UCSD-AML1 (cell line): ENCODE data around the gene AHCTF1.
A peak's percentile ranks its signal among the peaks of the same experiment; 100 is the strongest.

ENCODE experiments used
- DNase-seq: peaks from one replicate; lab custom pipeline; 2025; ENCODE audit not compliant: unreplicated experiment; lab: John Stamatoyannopoulos, UW

Gene AHCTF1

DNA sequence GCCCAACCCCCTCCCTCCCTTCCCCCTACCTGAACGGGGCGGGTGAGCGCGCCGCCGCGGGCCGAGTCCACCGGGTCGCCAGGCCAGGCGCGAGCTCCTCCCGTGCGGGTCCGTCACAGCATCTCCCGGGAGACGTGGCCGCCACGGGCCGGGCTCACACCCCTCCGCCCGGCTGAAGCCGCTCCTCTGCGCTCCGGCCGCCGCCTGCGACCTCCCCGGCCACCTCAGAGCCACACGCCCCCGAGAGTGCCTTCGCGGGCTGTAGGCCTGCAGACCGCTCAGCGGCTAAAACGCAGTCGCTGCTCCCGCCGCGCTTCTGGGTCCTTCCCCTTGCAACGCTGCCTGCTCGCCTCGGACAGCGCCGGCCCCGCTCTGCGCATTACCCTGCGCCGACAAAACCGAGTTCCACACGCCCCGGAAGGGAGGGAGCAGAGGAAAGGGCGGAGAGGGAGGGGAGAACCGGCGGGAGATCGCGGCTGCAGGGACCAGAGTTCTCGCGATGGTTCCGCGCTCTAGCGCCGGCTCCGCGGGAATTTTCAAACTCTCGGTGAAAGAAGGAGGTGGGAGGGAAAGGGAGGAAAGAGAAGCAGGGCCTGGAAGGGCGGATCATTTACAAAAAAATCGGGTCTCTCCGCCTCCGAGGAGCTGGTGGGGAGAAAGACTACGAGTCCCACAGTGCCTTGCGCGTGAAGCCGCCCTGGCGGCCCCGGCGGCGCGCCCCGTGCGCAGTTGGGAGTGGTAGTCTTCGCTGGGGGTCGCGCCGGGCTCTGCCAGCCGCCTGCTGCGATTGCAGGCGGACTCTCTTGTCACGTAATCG lies at the start of gene AHCTF1:
Gene AHCTF1 (minus strand): TSS at position 400 of the 817 bp plus-strand sequence. CDS start 13,578 bp downstream, outside the sequence.
- DNase-seq, result peak; percentile 97

GRCh38 chr1:246978785-246979184 lies 47.0 kb upstream of the AHCTF1 start:
- no peak for DNase-seq

GRCh38 chr1:246978281-246978680 lies 46.5 kb upstream of the AHCTF1 start:
- DNase-seq, result no peak

- DNase-seq, result no peak
Measured at GRCh38 chr1:246971969-246972368, 40.2 kb upstream of the AHCTF1 start.

GRCh38 chr1:246971090-246971721 lies 39.5 kb upstream of the AHCTF1 start:
- peak; percentile 75 for DNase-seq

DNA sequence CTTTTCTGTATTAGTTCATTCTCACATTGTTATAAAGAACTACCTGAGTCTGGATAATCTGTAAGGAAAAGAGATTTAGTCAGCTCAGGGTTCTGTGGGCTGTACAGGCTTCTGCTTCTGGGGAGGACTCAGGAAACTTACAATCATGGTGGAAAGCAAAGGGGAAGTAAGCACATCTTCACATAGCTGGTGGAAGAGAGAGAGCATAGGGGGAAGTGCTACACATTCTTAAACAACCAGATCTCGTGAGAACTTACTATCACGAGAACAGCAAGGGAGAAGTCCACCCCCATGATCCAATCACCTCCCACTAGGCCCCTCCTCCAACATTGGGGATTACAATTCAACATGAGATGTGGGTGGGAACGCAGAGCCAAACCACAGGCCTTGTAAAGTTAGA lies 37.9 kb upstream of the AHCTF1 start:
- DNase-seq, result no peak

GRCh38 chr1:246966502-246966901 lies 34.8 kb upstream of the AHCTF1 start:
- DNase-seq, result no peak

DNA sequence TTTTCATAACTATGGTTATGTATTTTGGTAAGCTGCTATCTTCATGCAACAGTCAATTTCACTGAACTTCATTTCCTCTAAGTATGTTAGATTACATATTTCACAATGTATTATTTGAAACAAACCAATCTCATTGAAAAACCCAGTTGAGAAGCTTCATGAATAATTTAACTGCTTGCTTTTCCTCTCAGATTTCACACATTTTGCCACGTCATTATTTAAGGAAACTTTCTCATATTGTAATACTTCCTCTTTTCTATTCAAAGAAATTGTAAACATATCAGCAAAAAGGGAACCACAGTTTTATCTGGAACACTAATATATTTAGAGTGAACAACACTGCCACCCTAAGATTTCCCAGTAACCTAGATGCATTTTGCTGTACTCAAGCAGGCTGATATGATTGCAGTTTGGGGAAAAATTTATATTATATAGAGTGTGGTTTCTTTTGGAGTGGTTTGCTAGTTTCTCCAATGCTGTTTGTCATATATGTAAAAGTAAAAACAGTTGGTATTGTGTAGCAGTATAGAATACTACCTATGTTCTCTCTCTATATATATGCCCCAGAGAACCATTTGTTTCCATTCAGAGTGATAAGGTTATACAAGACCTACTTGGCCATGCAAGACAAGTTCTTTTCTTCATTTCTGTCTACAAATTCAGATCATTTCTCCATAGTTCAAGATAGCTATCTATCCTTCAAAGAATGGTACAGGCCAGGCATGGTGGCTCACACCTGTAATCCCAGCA lies 28.4 kb upstream of the AHCTF1 start:
- no peak for DNase-seq

- DNase-seq, result no peak
Measured at GRCh38 chr1:246954126-246954525, 22.4 kb upstream of the AHCTF1 start.

DNA sequence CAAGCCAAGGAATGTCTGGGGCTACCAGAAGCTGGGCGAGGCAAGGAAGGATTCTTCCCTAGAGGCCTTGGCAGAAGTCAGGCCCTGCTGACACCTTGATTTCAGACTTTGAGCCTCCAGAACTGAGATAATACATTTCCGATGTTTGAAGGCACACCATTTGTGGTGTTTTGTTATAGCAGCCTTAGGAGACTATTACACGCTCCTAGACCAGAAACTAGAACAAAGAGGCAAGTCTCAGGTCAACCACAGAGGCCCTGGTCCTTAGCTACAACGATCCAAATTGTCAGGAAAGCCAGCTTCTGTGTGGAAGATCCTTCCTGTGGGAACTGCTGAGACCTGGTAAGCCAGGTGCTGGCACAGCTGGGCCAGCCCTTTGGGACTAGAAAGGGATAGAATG lies 19.7 kb upstream of the AHCTF1 start:
- DNase-seq, result no peak

- DNase-seq, result no peak
Measured at GRCh38 chr1:246949956-246950355, 18.2 kb upstream of the AHCTF1 start.

- no peak for DNase-seq
Measured at GRCh38 chr1:246947255-246947654, 15.5 kb upstream of the AHCTF1 start.

GRCh38 chr1:246946366-246946765 lies 14.6 kb upstream of the AHCTF1 start:
- DNase-seq, result no peak

GRCh38 chr1:246934765-246935164 lies 3.0 kb upstream of the AHCTF1 start:
- no peak for DNase-seq

GRCh38 chr1:246933893-246934292 lies 2.1 kb upstream of the AHCTF1 start:
- DNase-seq, result no peak

GRCh38 chr1:246932366-246932700 lies 585 bp upstream of the AHCTF1 start:
- DNase-seq, result no peak

- peak; percentile 53 for DNase-seq
Measured at GRCh38 chr1:246930830-246931548, 759 bp downstream of the AHCTF1 start.

DNA sequence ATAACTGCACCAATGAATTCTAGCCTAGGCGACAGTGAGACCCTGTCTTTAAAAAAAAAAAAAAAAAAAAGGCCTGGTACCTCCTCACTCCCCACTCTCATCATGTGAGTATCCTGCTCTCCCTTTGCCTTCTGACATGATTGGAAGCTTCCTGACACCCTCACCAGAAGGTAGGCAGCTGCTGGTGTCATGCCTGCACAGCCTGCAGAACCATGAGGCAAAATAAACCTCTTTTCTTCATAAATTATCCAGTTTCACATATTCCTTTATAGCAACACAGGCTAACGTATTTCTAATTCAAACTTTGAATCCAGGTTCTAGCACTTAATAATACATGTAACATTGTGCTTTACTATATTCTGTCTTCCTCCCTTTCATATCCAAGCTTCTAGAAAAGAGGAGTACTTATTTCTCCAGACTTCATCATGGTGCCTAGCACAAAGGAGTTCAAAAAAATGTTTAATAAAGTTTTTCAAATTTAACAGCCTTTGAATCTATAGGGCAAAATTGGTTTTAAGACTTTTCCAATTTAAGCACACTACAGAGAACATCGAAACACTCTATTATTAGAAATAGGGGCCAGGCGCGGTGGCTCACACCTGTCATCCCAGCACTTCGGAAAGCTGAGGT lies 5.6 kb downstream of the AHCTF1 start:
- DNase-seq, result no peak

DNA sequence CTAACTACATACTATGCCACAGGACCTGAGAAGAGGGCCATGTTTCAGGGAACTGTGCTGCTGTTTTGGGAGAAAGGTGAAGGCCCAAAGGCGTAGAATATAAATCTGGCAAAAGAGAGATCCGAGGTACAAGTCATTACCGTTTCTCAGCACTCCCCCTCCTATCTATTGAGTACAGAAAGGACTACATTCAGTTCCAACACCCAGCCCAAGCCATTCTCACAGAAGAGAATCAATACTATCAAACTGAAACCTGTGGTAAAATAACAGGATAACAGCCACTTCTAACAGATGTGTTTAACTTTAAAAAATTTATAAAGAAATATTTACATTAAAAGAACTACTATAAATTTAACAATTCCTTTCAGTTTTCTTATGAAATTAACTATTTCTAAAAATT lies 7.8 kb downstream of the AHCTF1 start:
- DNase-seq, result no peak

DNA sequence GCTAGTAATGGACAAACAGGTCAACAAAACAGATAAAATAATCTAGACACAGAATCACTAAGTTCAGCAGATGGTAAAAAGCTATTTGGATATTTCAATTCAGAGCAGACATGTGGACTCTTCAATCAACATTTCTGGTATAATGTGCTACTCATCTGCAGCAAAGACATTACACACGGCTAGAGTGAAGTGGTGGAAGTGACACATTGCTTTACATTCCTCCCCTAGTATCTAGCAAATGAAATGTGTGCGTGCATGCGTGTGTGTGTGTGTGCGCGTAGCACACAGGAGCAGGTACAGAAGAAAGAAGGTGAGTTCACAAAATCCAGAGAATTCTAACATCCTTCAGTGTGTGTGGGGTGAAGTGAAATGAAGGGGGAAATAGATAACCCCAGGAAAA lies 8.3 kb downstream of the AHCTF1 start:
- DNase-seq, result no peak

GRCh38 chr1:246921481-246921880 lies 10.3 kb downstream of the AHCTF1 start:
- DNase-seq, result no peak
